Cardiac septum (tissue), 1 donor: ENCODE results near the gene SH3GL2. TPM values are rescaled to one million over a fixed set of nuclear protein-coding genes. Genes with fewer than 3 reads are reported as not detected.

Experiments
- DNase-seq: peaks from one replicate; pipeline ENCODE4 v3.0.0-alpha.2; 2020; ENCODE audit warnings: low spot score
- intact Hi-C: fragments of 100-400 bp; cut with DNase I; formaldehyde crosslinking; loops from one replicate; pipeline ENCODE4 v1.14.0; 2022
- total RNA-seq: library from RNA; stranded (reverse); fragmentation: NEBNext Ultra II Directional; extraction: Animal tissue kit (Norgen Biotek cat#: 25700); gene quantifications from one replicate; pipeline ENCODE4 v1.2.1, GENCODE V29; 2021
- donor health status: DM: no; HTN: no; CAD: no.

The SH3GL2 gene
- total RNA-seq, 1 donor from 2014 or later: 7.3 TPM

GRCh38 chr9:17789316-17789715 is 210.4 kb downstream of the SH3GL2 start:
- intact Hi-C loops: no loop called here
- DNase-seq: no peak

DNA sequence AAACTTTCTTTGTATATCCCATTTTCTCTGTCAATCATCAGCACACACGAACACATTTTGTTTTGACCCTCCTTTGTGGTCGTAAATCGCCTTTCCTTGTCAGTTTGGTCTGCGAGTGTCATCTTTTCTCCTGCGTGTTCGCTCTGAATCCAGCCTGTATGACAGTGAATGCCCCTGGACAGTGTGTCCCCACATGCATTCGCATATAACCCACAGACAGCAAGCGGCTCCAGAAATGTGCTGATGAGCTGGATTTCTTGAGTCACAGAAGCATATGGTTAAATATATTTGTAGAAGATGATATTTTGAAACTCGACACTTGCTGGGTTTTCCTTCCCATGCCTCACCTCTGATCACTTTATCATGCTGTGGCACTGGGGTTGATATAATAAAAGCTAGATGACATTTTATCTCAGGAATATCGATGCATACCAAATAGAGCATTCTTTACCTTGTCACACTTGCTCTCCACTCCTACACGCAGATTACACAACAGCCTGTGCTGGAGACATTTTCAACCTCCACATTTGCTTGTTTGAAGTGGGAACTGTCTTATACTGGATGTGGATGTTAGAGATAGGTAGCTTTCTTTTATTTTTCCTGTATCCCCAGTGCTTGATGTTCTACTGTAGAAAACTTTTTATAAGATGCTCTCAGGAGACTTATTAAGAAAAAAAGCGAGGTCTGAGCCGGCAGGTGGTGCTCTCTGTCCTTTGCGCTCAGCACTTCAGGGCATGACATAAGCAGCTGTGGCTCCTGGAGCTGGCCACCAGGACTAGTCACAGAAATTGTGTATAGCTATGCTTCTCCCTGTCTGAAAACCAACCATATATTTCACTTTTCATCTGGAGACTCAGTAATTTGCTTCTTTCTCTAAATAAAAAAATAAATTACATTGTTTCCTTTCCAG is 215.1 kb downstream of the SH3GL2 start:
- no peak for DNase-seq
- intact Hi-C loops: no loop called here

DNA sequence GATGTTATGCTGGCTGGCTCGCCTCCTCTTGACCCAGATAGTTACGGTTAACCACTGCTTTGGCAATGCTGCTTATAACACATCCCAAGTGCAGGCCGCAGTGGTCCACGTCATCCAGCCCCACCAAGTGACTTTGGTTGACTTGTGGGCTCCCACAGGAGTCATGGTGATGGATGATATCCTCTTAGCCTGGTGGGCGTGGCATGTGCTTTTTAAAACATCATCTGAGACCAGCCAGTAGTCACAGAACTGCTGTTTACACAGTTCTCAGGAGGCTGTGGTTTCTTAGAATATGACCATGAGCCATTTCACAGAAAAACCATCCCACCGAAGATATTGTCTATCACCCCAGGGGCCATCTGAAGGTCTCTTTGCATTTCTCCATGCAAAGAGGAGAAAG is 216.9 kb downstream of the SH3GL2 start:
- no peak for DNase-seq
- intact Hi-C loops: no loop called here

- DNase-seq: no peak
Observed at GRCh38 chr9:17799369-17799768, 220.5 kb downstream of the SH3GL2 start.

GRCh38 chr9:17800418-17800817 is 221.6 kb downstream of the SH3GL2 start:
- intact Hi-C loops: loop anchor here (2.0 kb wide), 1 partner anchor 268 kb away; no protein-coding TSS in a partner anchor

More at GRCh38 chr9:17799369-17799768, 220.5 kb downstream of the SH3GL2 start:
- intact Hi-C loops: no loop called here

DNA sequence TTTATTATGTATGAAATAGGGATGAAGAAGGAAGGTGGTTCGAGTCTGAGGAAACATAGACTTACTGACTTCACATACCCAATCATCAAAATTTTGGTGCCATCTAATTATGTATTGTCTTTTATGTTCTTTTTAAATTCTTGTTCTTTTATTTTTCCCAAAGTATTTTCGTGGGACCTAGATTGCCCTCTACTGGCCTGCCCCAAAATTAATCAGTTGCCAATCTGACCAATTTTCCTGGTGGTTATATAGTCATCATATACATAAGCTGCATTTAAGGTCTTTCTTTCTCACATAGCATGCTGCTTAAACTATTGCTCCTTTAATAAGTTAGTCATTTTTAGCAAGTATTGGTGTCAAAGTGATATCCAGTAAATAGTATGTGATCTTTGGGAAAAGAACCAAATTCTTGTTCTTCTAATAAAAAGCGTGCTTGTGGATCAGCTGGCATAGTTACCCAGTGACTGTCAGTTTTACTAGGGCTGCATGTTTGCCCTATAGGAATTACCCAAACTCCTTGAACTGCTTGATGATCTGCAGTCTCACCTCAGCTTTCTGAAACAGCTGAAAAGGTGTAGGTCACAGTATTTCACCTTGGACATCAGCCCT is 223.5 kb downstream of the SH3GL2 start:
- no peak for DNase-seq
- intact Hi-C loops: no loop called here

More at GRCh38 chr9:17800418-17800817, 221.6 kb downstream of the SH3GL2 start:
- no peak for DNase-seq

DNA sequence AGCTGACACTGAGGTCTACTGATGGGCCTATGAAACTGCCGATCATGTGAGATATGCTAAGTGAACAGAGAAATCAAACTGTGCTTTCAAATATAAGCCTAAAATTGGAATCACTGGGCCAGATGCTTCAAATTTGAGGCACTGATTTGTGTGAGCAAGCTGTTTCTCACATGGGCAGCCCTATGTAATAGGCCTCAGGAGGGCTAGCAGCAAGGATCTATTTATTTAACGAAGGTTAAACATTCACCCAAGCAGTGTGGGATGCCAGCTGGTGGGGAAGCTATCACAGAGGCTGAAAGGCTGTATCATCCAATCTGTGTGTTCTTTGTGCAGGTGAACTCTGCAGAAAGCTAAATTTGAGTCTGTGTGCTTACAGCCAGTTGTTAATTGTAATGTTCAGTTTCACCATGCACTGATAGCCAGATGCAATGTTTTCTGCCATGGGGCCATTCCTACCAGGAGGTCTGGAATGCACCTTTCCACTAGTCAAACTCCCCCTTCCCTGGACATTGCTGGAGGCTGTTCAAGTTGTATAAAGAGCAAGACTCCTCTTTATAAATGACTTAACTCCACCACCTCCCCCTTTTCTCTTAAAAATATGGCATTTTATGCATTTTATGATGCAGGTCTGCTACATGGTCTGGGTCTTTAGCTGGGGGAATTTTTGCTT is 228.9 kb downstream of the SH3GL2 start:
- intact Hi-C loops: loop anchor here (5.0 kb wide), 1 partner anchor 335 kb away; no protein-coding TSS in a partner anchor
- DNase-seq: no peak

- intact Hi-C loops: loop anchor here (2.0 to 10.0 kb wide), 2 partner anchors 402 to 1214 kb away; no protein-coding TSS in a partner anchor
Observed at GRCh38 chr9:17810317-17810716, 231.5 kb downstream of the SH3GL2 start.

GRCh38 chr9:17810728-17811571 is 232.1 kb downstream of the SH3GL2 start:
- intact Hi-C loops: loop anchor here (2.0 to 10.0 kb wide), 2 partner anchors 402 to 1214 kb away; no protein-coding TSS in a partner anchor

More at GRCh38 chr9:17810317-17810716, 231.5 kb downstream of the SH3GL2 start:
- DNase-seq: no peak

GRCh38 chr9:17813798-17814197 is 234.9 kb downstream of the SH3GL2 start:
- no peak for DNase-seq
- intact Hi-C loops: loop anchor here (10.0 kb wide), 1 partner anchor 1211 kb away; no protein-coding TSS in a partner anchor

More at GRCh38 chr9:17810728-17811571, 232.1 kb downstream of the SH3GL2 start:
- DNase-seq: no peak

GRCh38 chr9:17816431-17817027 is 237.7 kb downstream of the SH3GL2 start:
- DNase-seq: no peak
- intact Hi-C loops: loop anchor here (10.0 kb wide), 1 partner anchor 1208 kb away; no protein-coding TSS in a partner anchor

DNA sequence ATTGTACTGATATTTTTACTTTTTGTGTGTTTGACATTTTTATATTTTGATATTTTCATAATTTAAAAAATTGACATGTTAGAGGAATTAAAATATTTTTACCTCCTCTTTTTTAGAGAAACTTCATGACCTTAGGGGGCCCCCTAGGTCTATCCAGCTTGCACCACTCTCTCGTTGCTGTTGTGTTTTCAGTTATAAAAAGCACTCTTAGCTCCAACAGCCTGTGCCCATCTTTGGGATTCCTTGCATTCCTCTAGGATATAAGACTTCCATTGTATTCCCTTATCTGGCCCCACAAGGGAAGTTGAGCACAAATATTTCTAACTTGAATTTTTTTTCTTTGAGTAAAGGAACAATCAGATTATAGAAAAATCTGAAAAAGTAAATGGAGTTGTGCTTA is 245.3 kb downstream of the SH3GL2 start:
- DNase-seq: no peak
- intact Hi-C loops: no loop called here

DNA sequence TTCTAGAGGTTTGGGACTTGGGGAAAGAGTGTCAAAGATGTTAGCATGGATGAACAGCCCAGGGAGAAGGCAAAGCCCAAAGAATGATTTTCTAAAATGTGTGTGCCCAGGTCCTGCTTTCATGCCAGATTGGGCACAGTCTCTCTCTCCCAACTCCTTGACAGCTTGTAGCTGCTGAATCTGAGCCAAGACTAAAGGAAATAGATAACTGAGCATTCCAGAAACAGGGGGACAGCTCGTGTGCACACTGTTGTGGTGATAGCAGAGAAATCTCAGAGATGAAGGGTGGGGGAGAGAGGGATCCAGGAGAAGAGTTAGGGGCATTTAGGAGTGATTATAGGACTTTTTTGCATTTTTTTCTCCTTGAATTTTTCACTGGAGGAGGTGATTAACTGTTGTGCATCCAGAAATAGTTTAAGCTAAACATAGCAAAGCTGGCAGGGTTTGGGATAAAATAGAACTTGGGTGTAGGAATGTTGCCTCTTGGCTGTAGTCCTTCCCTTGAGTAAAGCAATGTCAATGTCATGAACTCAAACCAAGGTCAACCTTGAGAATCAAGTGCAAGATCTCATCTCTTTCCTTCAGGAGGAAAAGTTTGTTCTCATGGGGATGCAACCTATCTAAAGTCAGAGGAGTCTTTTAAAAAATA is 245.9 kb downstream of the SH3GL2 start:
- no peak for DNase-seq
- intact Hi-C loops: no loop called here

GRCh38 chr9:17825265-17825659 is 246.4 kb downstream of the SH3GL2 start:
- intact Hi-C loops: no loop called here
- no peak for DNase-seq

DNA sequence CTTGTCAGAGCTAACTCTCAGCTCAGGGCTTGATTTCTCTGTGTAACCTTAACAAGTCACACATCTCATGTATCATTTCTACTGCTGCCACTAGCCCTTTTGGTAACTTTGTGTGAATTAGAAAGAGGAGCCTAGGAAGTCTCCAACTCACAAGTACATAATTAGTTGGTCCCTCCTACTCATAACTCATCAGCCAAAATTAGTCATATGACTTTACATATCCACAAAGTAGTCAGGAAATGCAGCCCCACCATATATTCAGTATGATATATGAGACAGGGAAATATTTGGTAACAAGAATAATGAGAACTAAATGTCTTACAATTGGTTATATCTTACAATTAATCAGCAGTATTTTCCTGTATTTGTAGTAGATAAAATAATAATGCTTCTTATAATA is 250.2 kb downstream of the SH3GL2 start:
- intact Hi-C loops: no loop called here
- DNase-seq: no peak

DNA sequence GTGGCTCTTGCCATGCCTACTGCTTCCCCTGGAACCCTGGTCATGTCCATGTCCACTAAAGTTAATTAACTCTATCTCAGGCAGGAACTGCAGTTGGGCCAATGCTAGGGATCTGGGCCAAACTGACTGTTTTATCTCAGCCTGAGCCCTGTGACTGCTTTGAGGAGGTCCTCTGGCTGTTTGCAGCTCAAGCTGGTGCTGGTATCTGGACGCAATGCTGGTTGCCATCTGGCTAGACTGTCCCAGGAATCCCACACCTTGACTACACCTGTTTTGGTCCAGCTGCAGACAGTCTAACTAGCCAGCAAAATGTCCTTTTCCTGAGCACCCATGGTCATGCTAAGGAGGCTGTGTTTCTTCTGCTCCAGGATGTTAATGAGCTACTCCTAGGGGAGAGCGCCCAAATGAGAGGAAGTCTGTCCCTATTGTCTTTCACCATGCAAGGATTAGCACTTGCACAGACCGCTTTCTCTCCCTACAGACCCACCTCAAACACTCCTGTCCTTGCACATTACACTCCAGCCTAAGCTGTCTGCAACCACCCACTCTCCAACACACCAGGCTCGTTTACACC is 251.0 kb downstream of the SH3GL2 start:
- intact Hi-C loops: no loop called here
- no peak for DNase-seq

GRCh38 chr9:17832812-17833211 is 253.9 kb downstream of the SH3GL2 start:
- DNase-seq: no peak
- intact Hi-C loops: no loop called here

GRCh38 chr9:17833846-17834245 is 255.0 kb downstream of the SH3GL2 start:
- DNase-seq: no peak
- intact Hi-C loops: no loop called here
